HUES64 (cell line): ENCODE data around the gene C1QTNF6.
"Not testable (repeated sequence)": the region's sequence is repeated elsewhere in the genome, so short reads cannot be mapped to it uniquely, and the experiment has no call there.

Experiments
- H3K27ac ChIP-seq: 2 replicates; pipeline ENCODE4 v1.7.0; 2013; ENCODE audit warnings: low read depth, low read length, inconsistent platforms
- H3K27me3 ChIP-seq: 2 replicates; pipeline ENCODE4 v1.6.1; 2013; ENCODE audit warnings: mild to moderate bottlenecking, low read length; ENCODE audit not compliant: insufficient read depth
- H3K36me3 ChIP-seq: 2 replicates; pipeline ENCODE4 v1.6.1; 2013; ENCODE audit warnings: mild to moderate bottlenecking, low read length; ENCODE audit not compliant: insufficient read depth
- H3K4me1 ChIP-seq: 2 replicates; pipeline ENCODE4 v1.6.1; 2013; ENCODE audit warnings: mild to moderate bottlenecking, low read length, moderate library complexity; ENCODE audit not compliant: insufficient read depth
- H3K4me3 ChIP-seq: 2 replicates; pipeline ENCODE4 v1.5.1; 2013; ENCODE audit warnings: mild to moderate bottlenecking, low read length, moderate library complexity
- H3K9ac ChIP-seq: 2 replicates; pipeline ENCODE4 v1.6.1; 2013; ENCODE audit warnings: mild to moderate bottlenecking, low read depth, low read length
- H3K9me3 ChIP-seq: 2 replicates; pipeline ENCODE4 v1.6.1; 2013; ENCODE audit warnings: low read depth, low read length; ENCODE audit not compliant: insufficient read depth
- WGBS: fragments of 150-250, 120-280 bp; methylation state at CpG from one replicate; pipeline ENCODE4 v1.1.7; 2013; ENCODE audit warnings: missing lambda C conversion rate; 5-methylcytosine and 5-hydroxymethylcytosine counted together

Gene C1QTNF6

GRCh38 chr22:37204045-37204655, 16.1 kb upstream of the C1QTNF6 start:
- Histone ChIP-seq H3K4me3 (no peak overlapping the region), H3K9ac (no peak overlapping the region), H3K27ac (no peak overlapping the region), H3K9me3 (no peaks in the 10 kb centered on the region), H3K27me3 (no peaks in the 10 kb centered on the region), H3K36me3 (no peaks in the 10 kb centered on the region), H3K4me1 (no peaks in the 10 kb centered on the region)
- 90% methylated on average over 5 of the region's 5 CpGs for WGBS

- no peaks in the 10 kb centered on the region for H3K36me3 ChIP-seq
- H3K9ac ChIP-seq, result no peak overlapping the region
- no peaks in the 10 kb centered on the region for H3K9me3 ChIP-seq
- no peaks in the 10 kb centered on the region for H3K27me3 ChIP-seq
- H3K4me1 ChIP-seq, result no peaks in the 10 kb centered on the region
- no peak overlapping the region for H3K4me3 ChIP-seq
- WGBS, result 88% methylated on average over 16 of the region's 16 CpGs
- H3K27ac ChIP-seq, result no peak overlapping the region
These were observed 15.5 kb upstream of the C1QTNF6 start for GRCh38 chr22:37203354-37204044.

GRCh38 chr22:37202716-37203115, 14.7 kb upstream of the C1QTNF6 start:
- no peak overlapping the region for H3K4me3 ChIP-seq
- no peaks in the 10 kb centered on the region for H3K27me3 ChIP-seq
- no peak overlapping the region for H3K9ac ChIP-seq
- 89% methylated on average over 10 of the region's 10 CpGs for WGBS
- H3K9me3 ChIP-seq, result no peaks in the 10 kb centered on the region
- H3K27ac ChIP-seq, result no peak overlapping the region
- H3K4me1 ChIP-seq, result peaks cover 5% of the 10 kb centered on the region; the same call in 1 of the 2 replicates
- H3K36me3 ChIP-seq, result no peaks in the 10 kb centered on the region

- H3K27me3 ChIP-seq, result no peaks in the 10 kb centered on the region
- H3K4me3 ChIP-seq, result no peak overlapping the region
- no peaks in the 10 kb centered on the region for H3K9me3 ChIP-seq
- H3K36me3 ChIP-seq, result no peaks in the 10 kb centered on the region
- WGBS, result 97% methylated on average over 5 of the region's 5 CpGs
- H3K4me1 ChIP-seq, result peaks cover 10% of the 10 kb centered on the region
- H3K9ac ChIP-seq, result no peak overlapping the region
- H3K27ac ChIP-seq, result no peak overlapping the region
These were observed 14.0 kb upstream of the C1QTNF6 start for GRCh38 chr22:37202001-37202555.

GRCh38 chr22:37201443-37201820, 13.4 kb upstream of the C1QTNF6 start:
- H3K9me3 ChIP-seq, H3K27ac ChIP-seq, H3K27me3 ChIP-seq, H3K4me3 ChIP-seq, H3K36me3 ChIP-seq, H3K9ac ChIP-seq: not testable (repeated sequence)
- peaks cover 14% of the 10 kb centered on the region for H3K4me1 ChIP-seq
- WGBS, result 93% methylated on average over 6 of the region's 6 CpGs

- peak overlapping the region; percentile 38; the same call in 1 of the 2 replicates for H3K9ac ChIP-seq
- H3K27me3 ChIP-seq, result no peaks in the 10 kb centered on the region
- H3K4me1 ChIP-seq, result peaks cover 14% of the 10 kb centered on the region
- no peak overlapping the region for H3K27ac ChIP-seq
- peak overlapping the region; percentile 43 for H3K4me3 ChIP-seq
- H3K9me3 ChIP-seq, result no peaks in the 10 kb centered on the region
- 38% methylated on average over 12 of the region's 12 CpGs for WGBS
- H3K36me3 ChIP-seq, result no peaks in the 10 kb centered on the region
These were observed 11.7 kb upstream of the C1QTNF6 start for GRCh38 chr22:37199760-37200108.

GRCh38 chr22:37199103-37199759, 11.2 kb upstream of the C1QTNF6 start:
- Histone ChIP-seq H3K27ac (peak overlapping the region; percentile 78), H3K36me3 (no peaks in the 10 kb centered on the region), H3K4me1 (peaks cover 14% of the 10 kb centered on the region), H3K27me3 (no peaks in the 10 kb centered on the region), H3K9me3 (no peaks in the 10 kb centered on the region), H3K4me3 (peak overlapping the region; percentile 81), H3K9ac (peak overlapping the region; percentile 89)
- WGBS, result 1% methylated on average over 58 of the region's 58 CpGs

GRCh38 chr22:37198258-37199102, 10.4 kb upstream of the C1QTNF6 start:
- WGBS, result 8% methylated on average over 51 of the region's 51 CpGs

GRCh38 chr22:37197451-37198257, 9.6 kb upstream of the C1QTNF6 start:
- no peaks in the 10 kb centered on the region for H3K36me3 ChIP-seq
- 60% methylated on average over 12 of the region's 12 CpGs for WGBS
- H3K4me1 ChIP-seq, result peaks cover 14% of the 10 kb centered on the region
- 0 out of 2 replicates have a peak overlapping the region, but pooled peaks have one; percentile 30 for H3K27ac ChIP-seq
- H3K9me3 ChIP-seq, result peaks cover 8% of the 10 kb centered on the region; the same call in 1 of the 2 replicates
- no peak overlapping the region for H3K9ac ChIP-seq
- no peaks in the 10 kb centered on the region for H3K27me3 ChIP-seq
- H3K4me3 ChIP-seq, result no peak overlapping the region

More at GRCh38 chr22:37198258-37199102, 10.4 kb upstream of the C1QTNF6 start:
- Histone ChIP-seq H3K36me3 (no peaks in the 10 kb centered on the region), H3K9me3 (peaks cover 2% of the 10 kb centered on the region; the same call in 1 of the 2 replicates), H3K27ac (peak overlapping the region; percentile 78), H3K9ac (peak overlapping the region; percentile 89), H3K4me1 (peaks cover 14% of the 10 kb centered on the region), H3K27me3 (no peaks in the 10 kb centered on the region), H3K4me3 (peak overlapping the region; percentile 81)
